Neural cell (in vitro differentiated cells): ENCODE data around the gene STAT4.

Source experiments
- EP300 ChIP-seq: fragments of 450-650 bp; conservative IDR thresholded peaks from 2 replicates; pipeline ENCODE4 v1.6.1; 2014; ENCODE audit warnings: antibody characterized with exemption, mild to moderate bottlenecking, moderate library complexity; ENCODE audit not compliant: poor library complexity, severe bottlenecking
- MXI1 ChIP-seq: fragments of 450-650 bp; conservative IDR thresholded peaks from 2 replicates; pipeline ENCODE4 v1.6.1; 2014; ENCODE audit warnings: antibody characterized with exemption, mild to moderate bottlenecking; ENCODE audit not compliant: poor library complexity, severe bottlenecking
- TF ChIP-seq, protein P1 (sequence below): fragments of 450-650 bp; IDR thresholded peaks from 2 replicates; pipeline ENCODE4 v1.5.1; 2014; ENCODE audit warnings: antibody characterized with exemption, mild to moderate bottlenecking, moderate library complexity; ENCODE audit not compliant: poor library complexity, severe bottlenecking

DNA sequence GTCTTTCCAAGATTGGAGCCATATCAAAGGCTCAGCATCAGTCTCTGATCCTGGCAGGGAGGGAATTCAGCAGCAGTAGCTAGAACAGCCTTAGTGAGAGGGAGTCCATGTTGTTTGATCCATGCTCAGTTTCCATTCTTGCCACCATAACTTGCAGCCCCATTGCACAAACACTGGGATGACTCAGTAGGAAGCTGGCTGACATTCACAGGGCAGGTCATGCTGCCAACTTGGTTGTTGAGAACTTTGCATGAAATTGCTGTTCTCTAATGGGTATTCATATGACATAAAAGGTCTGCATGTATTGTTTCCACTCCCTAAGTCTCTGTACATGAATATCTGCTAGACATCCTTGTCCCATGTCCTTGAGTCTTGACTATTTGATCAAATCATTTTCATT is 29.9 kb upstream of the STAT4 start:
- TF ChIP-seq MXI1 (no peak), EP300 (no peak)
- TF ChIP-seq, protein P1, sequence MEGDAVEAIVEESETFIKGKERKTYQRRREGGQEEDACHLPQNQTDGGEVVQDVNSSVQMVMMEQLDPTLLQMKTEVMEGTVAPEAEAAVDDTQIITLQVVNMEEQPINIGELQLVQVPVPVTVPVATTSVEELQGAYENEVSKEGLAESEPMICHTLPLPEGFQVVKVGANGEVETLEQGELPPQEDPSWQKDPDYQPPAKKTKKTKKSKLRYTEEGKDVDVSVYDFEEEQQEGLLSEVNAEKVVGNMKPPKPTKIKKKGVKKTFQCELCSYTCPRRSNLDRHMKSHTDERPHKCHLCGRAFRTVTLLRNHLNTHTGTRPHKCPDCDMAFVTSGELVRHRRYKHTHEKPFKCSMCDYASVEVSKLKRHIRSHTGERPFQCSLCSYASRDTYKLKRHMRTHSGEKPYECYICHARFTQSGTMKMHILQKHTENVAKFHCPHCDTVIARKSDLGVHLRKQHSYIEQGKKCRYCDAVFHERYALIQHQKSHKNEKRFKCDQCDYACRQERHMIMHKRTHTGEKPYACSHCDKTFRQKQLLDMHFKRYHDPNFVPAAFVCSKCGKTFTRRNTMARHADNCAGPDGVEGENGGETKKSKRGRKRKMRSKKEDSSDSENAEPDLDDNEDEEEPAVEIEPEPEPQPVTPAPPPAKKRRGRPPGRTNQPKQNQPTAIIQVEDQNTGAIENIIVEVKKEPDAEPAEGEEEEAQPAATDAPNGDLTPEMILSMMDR: no peak
